DND-41 (cell line): ENCODE results near the gene SMARCA1.

ENCODE experiments used
- ATAC-seq: fragments of 200-7000 bp; cut with Tn5 transposase; 3 replicates; pipeline ENCODE4 v1.9.1; 2021; ENCODE audit warnings: low read depth; ENCODE audit not compliant: insufficient read depth
- DNase-seq: peaks from one replicate; pipeline ENCODE4 v3.0.0-alpha.2; 2020
- H2AFZ ChIP-seq: 2 replicates; pipeline ENCODE4 v1.6.0; 2012; ENCODE audit warnings: low read depth, low read length
- H3K27ac ChIP-seq: 2 replicates; pipeline ENCODE4 v1.5.1; 2012; ENCODE audit warnings: low read length, inconsistent platforms
- H3K27me3 ChIP-seq: fragments of 200-600 bp; sonication (generic); 2 replicates; pipeline ENCODE4 v1.6.0; 2012; ENCODE audit warnings: low read length, mild to moderate bottlenecking, inconsistent platforms; ENCODE audit not compliant: insufficient read depth, poor library complexity
- H3K36me3 ChIP-seq: 2 replicates; pipeline ENCODE4 v1.5.1; 2012; ENCODE audit warnings: low read length, inconsistent platforms; ENCODE audit not compliant: insufficient read depth
- H3K4me1 ChIP-seq: 2 replicates; pipeline ENCODE4 v1.5.1; 2012; ENCODE audit warnings: mild to moderate bottlenecking, low read length; ENCODE audit not compliant: insufficient read depth
- H3K4me2 ChIP-seq: 2 replicates; pipeline ENCODE4 v1.6.0; 2012; ENCODE audit warnings: mild to moderate bottlenecking, moderate library complexity, low read length, inconsistent platforms; ENCODE audit not compliant: insufficient read depth
- H3K4me3 ChIP-seq, 2 experiments: fragments of 200-600 bp in 1 of 2; shearing (Covaris generic) in 1 of 2; 2 replicates each; pipeline ENCODE4 v1.5.1; 2012 to 2016; ENCODE audit warnings: inconsistent platforms in 2 of 2, low read length in 2 of 2, mild to moderate bottlenecking in 2 of 2, low read depth in 1 of 2, moderate library complexity in 1 of 2
- H3K79me2 ChIP-seq: 2 replicates; pipeline ENCODE4 v1.6.0; 2012; ENCODE audit warnings: low read length, inconsistent platforms; ENCODE audit not compliant: insufficient read depth
- H3K9ac ChIP-seq: 2 replicates; pipeline ENCODE4 v1.6.0; 2012; ENCODE audit warnings: low read depth, mild to moderate bottlenecking, inconsistent platforms, low read length, moderate library complexity
- H3K9me3 ChIP-seq: 2 replicates; pipeline ENCODE4 v1.5.1; 2012; ENCODE audit warnings: low read length, moderate library complexity, mild to moderate bottlenecking, inconsistent platforms; ENCODE audit not compliant: insufficient read depth, severe bottlenecking
- H4K20me1 ChIP-seq: 2 replicates; pipeline ENCODE4 v1.6.0; 2012; ENCODE audit warnings: low read length; ENCODE audit not compliant: insufficient read depth
- CTCF ChIP-seq: IDR thresholded peaks from 2 replicates; pipeline ENCODE4 v1.5.1; 2012; ENCODE audit warnings: borderline replicate concordance, low read length, moderate library complexity, mild to moderate bottlenecking; ENCODE audit not compliant: poor library complexity, severe bottlenecking; ENCODE audit errors: extremely low read depth
- EZH2 ChIP-seq: IDR thresholded peaks from 3 replicates; pipeline ENCODE4 v1.6.1; 2012; ENCODE audit warnings: borderline replicate concordance, low read depth, mild to moderate bottlenecking, moderate library complexity, low read length, inconsistent platforms; ENCODE audit not compliant: severe bottlenecking

Gene SMARCA1, protein sequence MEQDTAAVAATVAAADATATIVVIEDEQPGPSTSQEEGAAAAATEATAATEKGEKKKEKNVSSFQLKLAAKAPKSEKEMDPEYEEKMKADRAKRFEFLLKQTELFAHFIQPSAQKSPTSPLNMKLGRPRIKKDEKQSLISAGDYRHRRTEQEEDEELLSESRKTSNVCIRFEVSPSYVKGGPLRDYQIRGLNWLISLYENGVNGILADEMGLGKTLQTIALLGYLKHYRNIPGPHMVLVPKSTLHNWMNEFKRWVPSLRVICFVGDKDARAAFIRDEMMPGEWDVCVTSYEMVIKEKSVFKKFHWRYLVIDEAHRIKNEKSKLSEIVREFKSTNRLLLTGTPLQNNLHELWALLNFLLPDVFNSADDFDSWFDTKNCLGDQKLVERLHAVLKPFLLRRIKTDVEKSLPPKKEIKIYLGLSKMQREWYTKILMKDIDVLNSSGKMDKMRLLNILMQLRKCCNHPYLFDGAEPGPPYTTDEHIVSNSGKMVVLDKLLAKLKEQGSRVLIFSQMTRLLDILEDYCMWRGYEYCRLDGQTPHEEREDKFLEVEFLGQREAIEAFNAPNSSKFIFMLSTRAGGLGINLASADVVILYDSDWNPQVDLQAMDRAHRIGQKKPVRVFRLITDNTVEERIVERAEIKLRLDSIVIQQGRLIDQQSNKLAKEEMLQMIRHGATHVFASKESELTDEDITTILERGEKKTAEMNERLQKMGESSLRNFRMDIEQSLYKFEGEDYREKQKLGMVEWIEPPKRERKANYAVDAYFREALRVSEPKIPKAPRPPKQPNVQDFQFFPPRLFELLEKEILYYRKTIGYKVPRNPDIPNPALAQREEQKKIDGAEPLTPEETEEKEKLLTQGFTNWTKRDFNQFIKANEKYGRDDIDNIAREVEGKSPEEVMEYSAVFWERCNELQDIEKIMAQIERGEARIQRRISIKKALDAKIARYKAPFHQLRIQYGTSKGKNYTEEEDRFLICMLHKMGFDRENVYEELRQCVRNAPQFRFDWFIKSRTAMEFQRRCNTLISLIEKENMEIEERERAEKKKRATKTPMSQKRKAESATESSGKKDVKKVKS

GRCh38 chrX:129523079-129523911 lies at the start of gene SMARCA1:
Gene SMARCA1, minus strand, starts transcription at chrX:129523490. Its CDS starts 120 bp downstream, at chrX:129523370.
- Histone ChIP-seq H3K4me2 (no peak within 1 kb of the TSS), H3K27ac (no peak within 1 kb of the TSS), H2AFZ (no peak within 1 kb of the TSS), H3K27me3 (no peaks in the 10 kb centered on the region), H4K20me1 (no peaks in the 10 kb centered on the region), H3K36me3 (no peaks in the 10 kb centered on the region), H3K4me1 (no peaks in the 10 kb centered on the region), H3K4me3 (no peak within 1 kb of the TSS), H3K9me3 (no peaks in the 10 kb centered on the region), H3K9ac (no peak within 1 kb of the TSS), H3K79me2 (no peaks in the 10 kb centered on the region)
- ATAC-seq (no peak), DNase-seq (no peak)
- TF ChIP-seq CTCF (no peak), EZH2 (no peak)

DNA sequence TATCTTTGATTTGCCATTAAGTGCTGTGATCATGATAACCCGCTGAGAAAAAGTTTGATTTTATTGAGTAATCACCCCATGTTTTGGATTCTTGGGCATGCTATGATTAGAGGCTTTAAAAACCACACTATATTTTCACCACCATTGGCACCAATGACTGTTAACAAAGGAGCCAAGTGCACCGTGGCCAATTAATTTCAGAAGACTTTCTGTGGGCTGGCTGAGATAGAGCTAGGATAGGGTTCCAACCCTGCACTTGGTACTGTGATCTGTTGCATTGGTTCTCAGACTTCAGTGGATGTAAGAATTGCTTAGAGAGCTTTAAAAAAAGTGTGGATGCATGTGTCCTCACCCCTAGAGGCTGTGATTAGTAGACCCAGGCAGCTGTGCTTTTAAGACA lies 49.1 kb upstream of the SMARCA1 start:
- DNase-seq, result no peak
- no peak for ATAC-seq
- no peak overlapping the region for H3K4me3 ChIP-seq
- no peak overlapping the region for H3K4me2 ChIP-seq
- no peaks in the 10 kb centered on the region for H3K27me3 ChIP-seq
- H3K36me3 ChIP-seq, result peaks cover 51% of the 10 kb centered on the region
- H4K20me1 ChIP-seq, result no peaks in the 10 kb centered on the region
- H2AFZ ChIP-seq, result no peak overlapping the region
- H3K79me2 ChIP-seq, result no peaks in the 10 kb centered on the region
- H3K9me3 ChIP-seq, result no peaks in the 10 kb centered on the region
- TF ChIP-seq CTCF (no peak), EZH2 (no peak)
- H3K9ac ChIP-seq, result no peak overlapping the region
- H3K4me1 ChIP-seq, result no peaks in the 10 kb centered on the region
- H3K27ac ChIP-seq, result no peak overlapping the region

GRCh38 chrX:129568349-129568748 lies 45.1 kb upstream of the SMARCA1 start:
- Histone ChIP-seq H3K9me3 (no peaks in the 10 kb centered on the region), H3K27ac (no peak overlapping the region), H3K79me2 (no peaks in the 10 kb centered on the region), H3K4me2 (no peak overlapping the region), H2AFZ (no peak overlapping the region), H3K36me3 (peaks cover 34% of the 10 kb centered on the region), H4K20me1 (no peaks in the 10 kb centered on the region), H3K9ac (no peak overlapping the region), H3K4me1 (no peaks in the 10 kb centered on the region), H3K27me3 (no peaks in the 10 kb centered on the region), H3K4me3 (no peak overlapping the region)
- DNase-seq (no peak), ATAC-seq (no peak)
- no peak for TF ChIP-seq EZH2
- no peak for TF ChIP-seq CTCF
